GF-D8 (cell line): Measurements from ENCODE around the gene MTAP.

Experiments
- DNase-seq: peaks from one replicate; lab custom pipeline; 2025; lab: John Stamatoyannopoulos, UW

Gene MTAP

GRCh38 chr9:21802418-21803000, at the start of gene MTAP:
MTAP (plus strand) TSS chr9:21802636; CDS start chr9:21802749, 113 bp downstream.
- peak; percentile 78 for DNase-seq

GRCh38 chr9:21753523-21753922, 48.9 kb upstream of the MTAP start:
- DNase-seq: no peak

DNA sequence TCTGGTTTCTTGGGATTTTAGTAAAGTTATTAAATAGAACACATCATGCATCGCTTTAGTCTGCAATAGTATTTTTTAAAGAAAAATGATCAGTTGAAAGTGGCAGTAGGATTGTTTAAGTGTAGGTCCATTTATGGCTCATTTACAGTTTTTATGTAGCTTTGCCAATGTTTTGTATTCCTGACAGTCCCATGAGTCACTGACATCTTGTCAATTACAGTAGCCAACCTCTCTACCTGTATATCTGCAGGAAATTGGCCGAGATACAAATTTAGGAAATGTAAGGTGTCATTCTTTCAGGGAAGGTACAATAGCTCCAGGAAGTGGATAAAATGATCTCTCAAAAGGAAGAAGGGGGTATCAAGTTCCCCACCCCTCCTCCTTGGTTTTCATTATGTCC, 47.7 kb upstream of the MTAP start:
- DNase-seq: no peak

- DNase-seq: no peak
Measured at GRCh38 chr9:21758540-21758939, 43.9 kb upstream of the MTAP start.

- no peak for DNase-seq
Measured at GRCh38 chr9:21761309-21761901, 41.0 kb upstream of the MTAP start.

DNA sequence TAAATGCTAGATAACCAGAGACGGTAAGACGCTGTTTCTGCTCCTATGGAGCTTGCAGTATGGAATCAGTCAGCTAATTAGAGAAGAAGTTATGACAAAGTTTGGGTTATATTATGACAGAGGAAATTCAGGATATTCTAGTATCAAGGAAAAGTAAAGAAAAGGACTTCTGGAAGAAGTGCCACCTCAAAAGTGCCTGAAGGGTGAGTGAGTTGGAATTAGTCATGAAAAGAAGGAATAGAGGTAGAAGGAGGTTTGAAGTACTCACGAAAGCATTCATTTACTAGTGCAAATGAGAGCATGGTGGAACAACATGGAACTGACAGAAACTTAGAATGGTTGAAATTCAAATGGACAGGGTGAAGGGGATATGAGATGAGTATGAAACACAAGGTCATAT, 40.4 kb upstream of the MTAP start:
- DNase-seq: no peak

DNA sequence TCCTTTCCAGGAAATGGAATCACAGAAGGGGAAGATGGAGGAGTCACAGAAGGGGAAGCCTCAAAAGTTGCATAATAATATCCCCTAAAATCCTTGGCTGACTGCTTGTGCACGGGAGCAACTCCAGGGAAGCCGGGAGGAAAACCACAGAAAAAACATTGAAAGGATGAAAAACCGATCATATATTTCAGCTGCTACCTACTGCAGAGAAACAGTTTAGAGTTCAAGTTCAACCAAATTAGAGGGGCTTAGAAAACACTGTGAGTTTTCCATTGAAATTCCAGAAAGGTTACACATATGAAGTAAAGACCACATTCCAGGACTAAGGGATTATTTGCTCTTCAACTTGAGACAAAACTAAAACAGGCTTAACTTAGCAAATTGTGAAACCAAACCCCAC, 37.6 kb upstream of the MTAP start:
- DNase-seq: no peak

GRCh38 chr9:21766096-21766495, 36.3 kb upstream of the MTAP start:
- no peak for DNase-seq

GRCh38 chr9:21770871-21771560, 31.4 kb upstream of the MTAP start:
- no peak for DNase-seq

- DNase-seq: no peak
Measured at GRCh38 chr9:21777701-21778100, 24.7 kb upstream of the MTAP start.

GRCh38 chr9:21778304-21778703, 24.1 kb upstream of the MTAP start:
- peak; percentile 8 for DNase-seq

GRCh38 chr9:21779397-21779796, 23.0 kb upstream of the MTAP start:
- DNase-seq: no peak

DNA sequence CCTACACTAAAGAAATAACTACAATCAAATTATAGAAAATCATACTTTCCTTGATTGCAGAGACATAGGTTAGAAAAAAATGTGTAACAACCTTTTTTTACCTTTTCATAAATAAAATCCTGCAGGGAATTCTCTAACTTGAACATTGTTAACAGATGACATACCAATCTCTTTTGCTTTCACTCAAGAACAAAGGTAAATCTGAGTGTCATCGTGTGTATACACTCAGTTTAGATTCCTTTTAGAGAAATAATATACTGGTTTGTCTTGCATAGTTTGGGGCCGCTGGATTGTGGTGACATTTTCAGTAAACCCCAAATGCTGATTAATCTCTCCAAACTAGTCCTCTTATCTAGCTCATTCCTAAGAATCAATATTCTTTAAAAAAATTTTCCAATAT, 20.8 kb upstream of the MTAP start:
- DNase-seq: no peak

- DNase-seq: no peak
Measured at GRCh38 chr9:21782205-21782604, 20.2 kb upstream of the MTAP start.

DNA sequence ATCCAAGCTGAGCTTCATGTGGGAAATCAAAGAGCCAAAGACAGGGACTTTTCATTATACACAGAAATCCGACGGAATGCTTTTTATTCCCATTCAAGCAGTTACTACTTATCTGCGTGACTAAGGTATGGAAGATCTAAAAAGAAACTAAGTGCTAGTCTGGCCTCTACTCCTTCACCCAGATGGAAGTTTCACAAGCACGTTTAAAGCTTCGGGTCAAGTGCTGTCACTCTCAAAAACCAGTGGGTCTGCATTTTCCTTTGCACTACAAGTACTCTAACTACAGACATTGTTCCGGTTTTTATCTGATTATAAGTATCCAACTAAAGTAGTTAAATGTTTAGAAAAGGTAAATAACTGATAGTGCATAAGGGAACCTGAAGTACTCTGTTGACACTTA, 13.7 kb upstream of the MTAP start:
- DNase-seq: no peak

DNA sequence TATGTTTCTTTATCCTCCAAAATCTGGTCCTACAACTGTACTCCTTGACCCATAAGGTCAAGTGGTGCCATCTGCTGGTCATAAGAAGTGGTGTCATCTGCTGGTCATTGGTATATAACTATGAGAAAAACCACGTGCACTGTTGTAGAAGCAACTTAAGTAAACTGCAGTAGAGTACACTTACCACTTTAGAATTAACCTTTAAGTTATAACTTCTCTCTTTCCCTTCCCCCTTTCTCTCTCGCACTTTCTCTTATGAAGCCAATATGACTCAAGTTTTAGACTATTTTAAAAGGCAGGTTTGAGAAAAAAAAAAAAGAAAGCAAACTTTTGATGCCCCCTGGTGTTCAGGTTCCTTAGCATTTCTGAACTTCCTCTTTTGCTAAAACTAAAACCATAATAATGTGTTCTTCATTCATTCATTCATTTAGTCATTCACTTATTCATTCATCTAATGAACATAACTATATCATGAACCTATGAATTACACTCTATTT, 12.8 kb upstream of the MTAP start:
- peak; percentile 66 for DNase-seq

DNA sequence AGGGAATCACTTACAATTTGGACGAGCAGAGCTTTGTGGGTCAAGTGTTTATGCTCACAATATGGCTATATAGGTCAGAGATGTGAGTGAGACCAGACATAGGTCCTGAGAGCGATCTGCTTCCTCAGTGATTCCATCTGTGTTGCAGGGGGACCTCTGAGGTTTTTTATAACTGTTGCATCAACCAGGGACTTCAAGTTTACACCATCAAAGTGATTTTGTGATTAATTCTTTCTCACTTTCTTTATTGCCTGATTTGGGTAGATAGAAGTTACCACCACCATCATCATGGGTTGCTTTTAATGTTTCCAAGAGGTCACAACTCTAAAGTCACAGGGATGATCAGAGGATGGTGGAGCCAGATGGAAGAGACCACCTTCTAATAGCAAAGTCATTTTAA, 7.0 kb upstream of the MTAP start:
- DNase-seq: no peak

- no peak for DNase-seq
Measured at GRCh38 chr9:21796768-21797167, 5.7 kb upstream of the MTAP start.

GRCh38 chr9:21800931-21801682, 1.3 kb upstream of the MTAP start:
- no peak for DNase-seq

- no peak for DNase-seq
Measured at GRCh38 chr9:21801683-21802417, 586 bp upstream of the MTAP start.

DNA sequence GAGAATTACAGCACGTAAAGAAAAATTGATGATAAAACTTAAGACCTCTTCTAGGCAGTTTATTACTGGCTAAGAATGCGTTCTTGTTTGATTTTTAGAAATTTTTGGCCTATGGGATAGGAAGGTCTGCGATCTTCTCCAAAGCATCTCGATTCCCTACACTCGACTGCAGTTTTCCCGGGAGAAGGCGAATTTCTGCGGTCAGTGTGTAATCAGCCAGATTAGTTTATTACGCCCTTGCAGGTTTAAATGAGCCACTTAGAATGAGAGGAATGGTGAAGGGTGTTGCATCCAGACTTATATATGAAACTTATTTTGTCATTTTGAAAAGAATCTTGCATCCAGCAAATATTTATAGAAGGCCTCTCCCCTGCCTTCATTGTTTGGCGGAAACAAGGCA, 1.2 kb downstream of the MTAP start:
- no peak for DNase-seq

DNA sequence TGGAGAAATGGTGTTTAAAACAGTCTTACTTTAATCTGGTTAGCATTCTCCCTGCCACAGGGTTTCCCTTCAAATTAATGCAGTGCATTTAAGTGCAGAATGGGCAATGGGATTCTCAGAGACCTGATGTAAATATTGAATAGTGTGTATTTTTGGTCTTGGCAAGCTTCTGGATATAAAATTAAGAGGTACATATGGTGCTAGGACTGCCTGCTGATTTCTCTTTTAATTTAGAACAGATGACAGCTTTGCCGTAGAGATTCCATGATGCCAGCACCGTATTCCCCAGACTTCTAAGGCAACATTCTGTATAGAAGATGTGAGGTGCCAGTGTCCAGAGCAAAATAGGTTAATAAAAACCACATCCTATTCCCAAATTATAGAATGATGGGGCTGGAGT, 1.9 kb downstream of the MTAP start:
- DNase-seq: no peak
